Left forelimb (tissue), 1 donor: Measurements from ENCODE around the gene SCUBE3.

Source experiments
- DNase-seq: peaks from one replicate; pipeline ENCODE4 v3.0.0-alpha.2; 2018; ENCODE audit warnings: low spot score

Gene SCUBE3

GRCh38 chr6:35267897-35268296, 54.1 kb downstream of the SCUBE3 start:
- no peak for DNase-seq

DNA sequence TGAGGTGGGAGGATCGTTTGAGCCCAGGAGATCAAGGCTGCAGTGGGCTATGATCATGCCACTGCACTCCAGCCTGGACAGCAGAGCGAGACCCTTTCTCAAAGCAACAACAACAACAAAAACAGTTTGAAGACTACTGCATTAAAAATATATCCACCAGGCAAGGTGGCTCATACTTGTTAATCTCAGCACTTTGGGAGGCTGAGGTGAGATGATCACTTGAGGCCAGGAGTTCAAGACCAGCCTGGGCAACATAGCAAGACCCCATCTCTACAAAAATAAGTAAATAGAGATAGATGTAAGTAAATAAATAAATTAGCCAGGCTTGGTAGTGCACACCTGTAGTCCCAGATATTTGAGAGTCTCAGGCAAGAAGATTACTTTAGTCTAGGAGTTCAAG, 58.2 kb downstream of the SCUBE3 start:
- DNase-seq = no peak

- no peak for DNase-seq
These were observed 60.2 kb downstream of the SCUBE3 start for GRCh38 chr6:35273822-35274559.

DNA sequence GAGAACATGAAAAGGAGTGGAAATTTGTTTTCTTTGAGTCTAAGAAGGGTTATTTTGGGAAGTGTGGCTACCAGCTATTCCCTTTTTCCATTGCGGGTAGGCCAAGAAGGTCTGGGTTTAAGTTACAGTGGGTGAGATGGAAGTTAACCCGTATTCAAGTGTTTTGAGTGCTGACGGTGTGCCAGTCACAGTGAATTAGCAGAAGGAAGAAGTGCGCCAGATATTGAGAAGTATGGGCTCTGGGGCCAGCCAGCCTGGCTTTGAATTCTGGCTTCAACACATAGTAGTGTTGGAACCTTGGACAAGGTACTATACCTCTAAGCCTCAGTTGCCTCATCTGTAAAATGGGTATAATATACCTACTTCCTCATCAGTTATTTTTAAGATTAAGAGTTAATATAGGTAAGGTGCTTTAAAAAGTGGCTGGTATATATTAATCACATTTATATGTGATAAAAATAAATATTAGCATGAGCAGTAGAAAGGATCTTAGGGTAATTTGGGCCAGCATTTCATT, 62.0 kb downstream of the SCUBE3 start:
- no peak for DNase-seq

- DNase-seq = no peak
These were observed 65.0 kb downstream of the SCUBE3 start for GRCh38 chr6:35278708-35279107.

GRCh38 chr6:35280903-35281302, 67.1 kb downstream of the SCUBE3 start:
- DNase-seq = no peak

- DNase-seq = no peak
These were observed 68.7 kb downstream of the SCUBE3 start for GRCh38 chr6:35282472-35282871.

- no peak for DNase-seq
These were observed 69.6 kb downstream of the SCUBE3 start for GRCh38 chr6:35283361-35283760.

- no peak for DNase-seq
These were observed 74.1 kb downstream of the SCUBE3 start for GRCh38 chr6:35287671-35288396.

- no peak for DNase-seq
These were observed 75.1 kb downstream of the SCUBE3 start for GRCh38 chr6:35288834-35289233.

- DNase-seq = no peak
These were observed 77.7 kb downstream of the SCUBE3 start for GRCh38 chr6:35291491-35291890.

- no peak for DNase-seq
These were observed 78.7 kb downstream of the SCUBE3 start for GRCh38 chr6:35292494-35292893.

DNA sequence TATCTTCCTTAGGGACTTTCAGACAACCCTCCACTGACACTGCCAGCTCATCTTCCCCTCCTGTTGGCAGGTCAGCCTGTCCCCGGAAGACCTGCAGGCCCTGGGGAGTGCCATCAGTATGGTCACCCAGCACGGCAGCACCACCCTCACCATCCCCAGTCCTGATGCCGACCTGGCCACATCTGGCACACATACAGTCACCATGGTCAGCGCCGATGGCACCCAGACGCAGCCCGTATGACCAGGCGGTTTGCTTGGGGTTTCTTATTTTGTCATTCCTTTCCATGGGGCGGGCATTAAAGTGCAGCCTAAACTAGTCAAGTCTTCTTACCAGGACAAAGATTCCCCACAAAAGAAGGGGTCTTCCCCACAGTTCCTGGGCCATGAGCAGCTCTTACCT, 79.9 kb downstream of the SCUBE3 start:
- no peak for DNase-seq

DNA sequence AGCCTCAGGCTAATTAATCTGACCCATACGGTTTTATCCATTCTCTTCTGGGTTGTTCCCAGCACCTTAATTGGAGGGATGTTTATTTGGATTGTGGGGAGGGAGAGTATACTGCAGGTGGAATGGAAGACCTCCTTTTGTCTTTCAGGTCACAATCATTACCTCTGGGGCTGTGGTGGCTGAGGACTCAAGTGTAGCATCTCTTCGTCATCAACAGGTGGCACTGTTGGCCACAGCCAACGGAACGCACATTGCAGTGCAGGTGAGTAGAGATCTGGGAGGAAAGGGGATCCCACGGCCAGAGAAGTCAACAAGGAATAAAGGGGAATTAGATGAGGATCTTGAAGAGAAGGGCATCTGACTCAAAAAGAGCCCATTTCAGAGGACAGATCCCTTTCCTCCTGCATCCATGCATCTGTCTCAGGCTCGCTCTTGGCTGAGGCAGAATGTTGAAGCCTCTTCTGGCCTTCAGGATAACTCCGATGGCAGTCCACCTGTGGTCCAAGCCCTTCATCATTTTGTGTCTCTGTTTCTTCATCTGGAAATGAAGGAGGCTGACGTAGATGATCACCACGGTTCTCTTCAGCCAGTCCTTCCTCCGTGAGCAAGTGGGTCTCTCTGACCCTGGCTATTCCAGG, 80.7 kb downstream of the SCUBE3 start:
- DNase-seq = no peak

DNA sequence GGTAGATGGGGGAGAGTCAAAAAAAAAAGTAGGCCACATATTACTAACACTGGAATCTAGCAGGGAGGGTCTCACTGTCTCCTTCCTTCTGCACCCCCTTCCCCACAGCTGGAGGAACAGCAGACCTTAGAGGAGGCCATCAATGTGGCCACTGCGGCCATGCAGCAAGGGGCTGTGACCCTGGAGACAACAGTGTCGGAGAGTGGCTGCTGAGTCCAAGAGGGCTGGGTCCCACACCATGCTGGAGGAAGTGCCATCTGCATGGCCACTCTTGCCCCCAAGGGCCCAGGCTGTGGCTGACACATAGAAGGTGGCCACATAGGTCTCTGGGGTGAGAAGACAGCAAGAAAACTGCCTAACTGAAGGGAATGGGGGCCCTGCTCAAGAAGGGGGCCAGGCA, 81.3 kb downstream of the SCUBE3 start:
- DNase-seq = no peak

DNA sequence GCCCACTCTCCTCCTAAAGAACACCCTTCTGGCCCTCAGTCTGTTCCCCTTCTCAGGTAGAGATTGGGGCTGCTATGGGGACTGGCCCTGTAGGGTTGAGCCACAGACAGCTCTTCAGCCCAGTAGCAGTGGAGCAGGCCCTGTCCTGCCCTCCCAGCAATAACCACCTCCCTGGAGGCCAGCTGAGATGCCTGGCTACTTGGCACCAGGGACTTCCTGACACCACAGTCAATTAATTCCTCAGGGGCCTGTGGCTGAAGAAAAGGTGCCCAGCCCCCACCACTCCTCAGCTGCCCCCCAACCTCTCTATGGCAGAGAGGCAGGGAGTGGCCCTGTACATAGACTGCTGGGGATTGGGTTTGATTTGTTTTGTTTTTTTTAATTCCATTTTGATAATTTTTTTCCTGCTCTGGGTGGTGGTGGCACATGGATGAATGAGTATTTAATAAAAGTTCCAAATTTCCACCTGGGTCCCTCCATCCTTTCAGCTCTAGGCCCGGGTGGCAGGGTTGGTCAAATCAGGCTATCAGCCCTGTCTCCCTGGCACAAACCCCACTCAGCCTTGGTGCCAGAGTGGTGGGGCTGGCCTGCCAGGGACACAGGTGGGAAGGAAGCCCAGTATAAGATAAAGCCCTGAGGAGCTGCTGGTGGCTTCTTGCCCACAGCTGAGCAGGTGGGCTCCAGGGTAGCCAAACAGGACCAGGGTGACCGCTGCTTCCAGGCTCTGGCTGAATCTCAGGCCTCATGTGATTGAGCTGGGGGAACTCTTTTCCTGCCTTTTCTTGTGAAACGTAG, 82.0 kb downstream of the SCUBE3 start:
- DNase-seq = no peak

GRCh38 chr6:35296931-35297600, 83.3 kb downstream of the SCUBE3 start:
- no peak for DNase-seq

GRCh38 chr6:35297601-35298481, 84.1 kb downstream of the SCUBE3 start, which contains the start of gene DEF6:
DEF6 (plus strand) TSS chr6:35297818; CDS start chr6:35297857, 39 bp downstream.
- DNase-seq = peak; percentile 91

DNA sequence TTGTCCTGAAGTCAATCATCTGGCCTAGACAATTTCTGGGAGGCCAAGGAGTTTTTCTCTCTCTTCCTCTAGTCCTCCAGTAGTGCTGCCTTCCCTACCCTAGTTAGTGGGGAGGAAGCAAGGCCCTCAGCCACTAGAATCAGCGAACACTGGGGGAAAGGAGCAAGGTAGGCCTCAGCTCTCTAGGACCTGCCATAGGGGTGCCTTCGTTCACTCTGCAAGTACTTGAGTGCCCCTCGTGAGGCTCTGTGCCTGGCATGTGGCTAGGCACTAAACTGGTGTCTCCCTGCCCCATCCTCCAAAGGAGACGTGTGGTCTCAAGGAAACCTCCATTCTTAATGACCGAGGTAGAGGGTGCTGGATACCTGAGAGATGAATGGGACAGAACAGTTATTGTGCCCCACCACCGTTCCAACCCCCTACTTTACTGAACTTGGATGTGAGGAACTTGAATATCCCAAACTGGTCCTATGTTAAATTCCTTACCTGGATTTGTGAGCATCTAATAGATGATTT, 84.9 kb downstream of the SCUBE3 start:
- DNase-seq = no peak

DNA sequence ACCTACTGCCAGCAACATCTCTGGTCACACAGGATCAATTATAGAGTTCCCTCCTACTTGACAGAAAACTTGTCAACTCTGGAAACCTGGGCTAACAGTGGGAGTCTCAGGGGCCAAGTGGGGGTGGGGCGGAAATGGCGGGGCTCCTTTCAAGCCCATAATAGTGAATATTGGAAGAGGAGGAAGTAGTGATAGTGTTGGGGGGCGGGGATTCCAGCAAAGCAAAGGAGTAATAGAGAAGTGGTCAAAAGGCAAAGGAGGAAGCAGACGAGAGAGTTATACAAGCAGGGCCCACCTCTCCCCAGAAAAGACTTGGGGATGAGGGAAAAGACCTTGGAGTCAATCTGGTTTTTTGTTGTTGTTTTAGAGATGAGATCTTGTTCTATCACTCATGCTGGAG, 85.9 kb downstream of the SCUBE3 start:
- DNase-seq = no peak
